WTC11 (cell line): ENCODE results near the gene MACO1. TPM values are rescaled to one million over a fixed set of nuclear protein-coding genes. Genes with fewer than 3 reads are reported as not detected.

Source experiments
- ATAC-seq: fragments of 200-7000 bp; cut with Tn5 transposase; 2 replicates; pipeline ENCODE4 v1.10.0; 2021; ENCODE audit warnings: mild to moderate bottlenecking, moderate library complexity
- CTCF ChIA-PET: fragments of 300-600 bp; sonication (Branson Sonifier 250); formaldehyde crosslinking; loops from one replicate; lab custom pipeline; 2021; ENCODE audit warnings: antibody characterized with exemption; lab: Charles Lee
- POLR2A ChIA-PET: fragments of 350-600 bp; sonication (Branson Sonifier 250); formaldehyde crosslinking; loops from one replicate; lab custom pipeline; 2021; ENCODE audit warnings: antibody characterized with exemption; lab: Charles Lee
- DNase-seq: peaks from one replicate; pipeline ENCODE4 v3.0.0; 2021; ENCODE audit warnings: low spot score
- H3K27ac Mint-ChIP-seq: 2 replicates; pipeline ENCODE4 v1.8.0; 2021; ENCODE audit warnings: mixed read lengths
- H3K27me3 Mint-ChIP-seq: 2 replicates; pipeline ENCODE4 v1.8.0; 2021; ENCODE audit warnings: low read depth, mild to moderate bottlenecking, moderate library complexity, mixed read lengths
- H3K36me3 Mint-ChIP-seq: 2 replicates; pipeline ENCODE4 v1.8.0; 2021; ENCODE audit warnings: mixed read lengths
- H3K4me1 Mint-ChIP-seq: 2 replicates; pipeline ENCODE4 v1.8.0; 2022; ENCODE audit warnings: mixed read lengths
- H3K4me3 Mint-ChIP-seq: 2 replicates; pipeline ENCODE4 v1.8.0; 2021; ENCODE audit warnings: mild to moderate bottlenecking, moderate library complexity, mixed read lengths
- H3K9me3 Mint-ChIP-seq: 2 replicates; pipeline ENCODE4 v1.8.0; 2021; ENCODE audit warnings: mixed read lengths
- AR ChIP-seq: fragments of 250-450 bp; sonication (Bioruptor Pico); IDR thresholded peaks from 2 replicates; pipeline ENCODE4 v1.9.0; 2021; ENCODE audit warnings: mild to moderate bottlenecking
- ATF2 ChIP-seq: sonication (generic); formaldehyde crosslinking; IDR thresholded peaks from 2 replicates; pipeline ENCODE4 v1.8.1; 2022; ENCODE audit warnings: low read depth, missing genetic modification reagents, borderline replicate concordance
- CDX4 ChIP-seq: fragments of 250-450 bp; sonication (Bioruptor Pico); IDR thresholded peaks from 2 replicates; pipeline ENCODE4 v1.9.0; 2021; ENCODE audit warnings: moderate library complexity, mild to moderate bottlenecking, inconsistent platforms, borderline replicate concordance
- CREB1 ChIP-seq: sonication (generic); formaldehyde crosslinking; IDR thresholded peaks from 2 replicates; pipeline ENCODE4 v1.8.0; 2023; ENCODE audit warnings: mild to moderate bottlenecking, missing genetic modification reagents
- CTCF ChIP-seq: fragments of 200-600 bp; IDR thresholded peaks from 2 replicates; pipeline ENCODE4 v1.8.0; 2022; ENCODE audit warnings: antibody characterized with exemption
- EMX1 ChIP-seq: fragments of 250-450 bp; sonication (Bioruptor Pico); IDR thresholded peaks from 2 replicates; pipeline ENCODE4 v1.8.0; 2021; ENCODE audit warnings: mild to moderate bottlenecking
- FOXJ3 ChIP-seq: sonication (generic); formaldehyde crosslinking; IDR thresholded peaks from 2 replicates; pipeline ENCODE4 v1.9.0; 2021; ENCODE audit warnings: missing genetic modification reagents, mild to moderate bottlenecking, borderline replicate concordance
- GABPB1 ChIP-seq: sonication (generic); formaldehyde crosslinking; IDR thresholded peaks from 2 replicates; pipeline ENCODE4 v1.8.1; 2023; ENCODE audit warnings: mild to moderate bottlenecking, missing genetic modification reagents
- GRHL2 ChIP-seq: fragments of 250-450 bp; sonication (Bioruptor Pico); IDR thresholded peaks from 2 replicates; pipeline ENCODE4 v1.8.0; 2022; ENCODE audit warnings: mild to moderate bottlenecking, moderate library complexity; ENCODE audit not compliant: insufficient replicate concordance, severe bottlenecking
- HMGXB4 ChIP-seq: sonication (generic); formaldehyde crosslinking; IDR thresholded peaks from 2 replicates; pipeline ENCODE4 v1.8.1; 2023; ENCODE audit warnings: mild to moderate bottlenecking, moderate library complexity, missing genetic modification reagents
- IRF2 ChIP-seq: sonication (generic); formaldehyde crosslinking; IDR thresholded peaks from 2 replicates; pipeline ENCODE4 v1.8.0; 2022; ENCODE audit warnings: low read depth, missing genetic modification reagents, borderline replicate concordance
- JAZF1 ChIP-seq: fragments of 250-450 bp; sonication (Bioruptor Pico); IDR thresholded peaks from 2 replicates; pipeline ENCODE4 v1.9.0; 2021; ENCODE audit warnings: moderate library complexity, mild to moderate bottlenecking, inconsistent platforms
- MXD4 ChIP-seq: fragments of 250-450 bp; sonication (Bioruptor Pico); IDR thresholded peaks from 2 replicates; pipeline ENCODE4 v1.8.0; 2021; ENCODE audit warnings: mild to moderate bottlenecking, moderate library complexity, borderline replicate concordance
- NR1H2 ChIP-seq: sonication (generic); formaldehyde crosslinking; IDR thresholded peaks from 2 replicates; pipeline ENCODE4 v1.9.0; 2021; ENCODE audit warnings: mild to moderate bottlenecking, moderate library complexity, missing genetic modification reagents
- OVOL2 ChIP-seq: fragments of 250-450 bp; sonication (Bioruptor Pico); IDR thresholded peaks from 2 replicates; pipeline ENCODE4 v1.9.0; 2021; ENCODE audit warnings: mild to moderate bottlenecking, borderline replicate concordance
- RELA ChIP-seq: sonication (generic); formaldehyde crosslinking; IDR thresholded peaks from 2 replicates; pipeline ENCODE4 v1.8.1; 2022; ENCODE audit warnings: missing genetic modification reagents, mild to moderate bottlenecking, borderline replicate concordance
- SMAD3 ChIP-seq: sonication (generic); formaldehyde crosslinking; IDR thresholded peaks from 2 replicates; pipeline ENCODE4 v1.8.0; 2022; ENCODE audit warnings: missing genetic modification reagents, mild to moderate bottlenecking, borderline replicate concordance
- ZNF138 ChIP-seq: sonication (generic); formaldehyde crosslinking; conservative IDR thresholded peaks from 2 replicates; pipeline ENCODE4 v1.8.1; 2022; ENCODE audit warnings: mild to moderate bottlenecking, moderate library complexity, missing genetic modification reagents
- ZNF671 ChIP-seq: fragments of 250-450 bp; sonication (Bioruptor Pico); IDR thresholded peaks from 2 replicates; pipeline ENCODE4 v1.8.0; 2021; ENCODE audit warnings: mild to moderate bottlenecking
- ZSCAN18 ChIP-seq: fragments of 250-450 bp; sonication (Bioruptor Pico); IDR thresholded peaks from 2 replicates; pipeline ENCODE4 v2.1.2; 2022; ENCODE audit warnings: mild to moderate bottlenecking, moderate library complexity
- total RNA-seq: library from RNA; stranded (reverse); gene quantifications from 3 replicates; pipeline ENCODE4 v1.2.3, GENCODE V29; 2021

The MACO1 gene
- total RNA-seq, 1 experiment from 2014 or later, result 9.5 TPM

GRCh38 chr1:25520446-25521061, 89.9 kb downstream of the MACO1 start:
- H3K4me3 Mint-ChIP-seq, result no peak overlapping the region
- ChIA-PET CTCF (interaction anchor here (0.5 to 10.9 kb wide), 23 partner anchors 8 to 396 kb away, joined by 3 to 175 read pairs (median 4); partner anchors contain the start of gene LDLRAP1), POLR2A (interaction anchor here (0.6 kb wide), 1 partner anchor 53 kb away, joined by 3 read pairs; no protein-coding TSS in a partner anchor)
- no peaks in the 10 kb centered on the region for H3K36me3 Mint-ChIP-seq
- H3K9me3 Mint-ChIP-seq, result peaks cover 6% of the 10 kb centered on the region
- peaks cover 23% of the 10 kb centered on the region for H3K4me1 Mint-ChIP-seq
- no peaks in the 10 kb centered on the region; the same call in 1 of the 2 replicates for H3K27me3 Mint-ChIP-seq
- H3K27ac Mint-ChIP-seq, result peak overlapping the region; percentile 76; the same call in 1 of the 2 replicates
- DNase-seq, result peak; percentile 66
- ATAC-seq, result no peak
- TF ChIP-seq CTCF (peak; percentile 65), JAZF1 (CRISPR knock-in tag) (no peak)

- H3K36me3 Mint-ChIP-seq, result no peaks in the 10 kb centered on the region
Observed at GRCh38 chr1:25522031-25522655, 91.4 kb downstream of the MACO1 start.

More at GRCh38 chr1:25522031-25522655, 91.4 kb downstream of the MACO1 start:
- TF ChIP-seq ZNF138 (CRISPR knock-in tag) (no peak), ZSCAN18 (CRISPR knock-in tag) (no peak), ATF2 (no peak), IRF2 (CRISPR knock-in tag) (no peak), NR1H2 (CRISPR knock-in tag) (no peak), GABPB1 (CRISPR knock-in tag) (no peak), AR (CRISPR knock-in tag) (no peak), FOXJ3 (no peak), GRHL2 (no peak), ZNF671 (CRISPR knock-in tag) (no peak), EMX1 (no peak), OVOL2 (CRISPR knock-in tag) (no peak), MXD4 (no peak), SMAD3 (CRISPR knock-in tag) (no peak), RELA (CRISPR knock-in tag) (no peak), CDX4 (CRISPR knock-in tag) (no peak), CREB1 (CRISPR knock-in tag) (no peak), HMGXB4 (CRISPR knock-in tag) (no peak)
- TF ChIP-seq, all 79 proteins: peak for 0
- Mint-ChIP-seq H3K9me3 (peaks cover 7% of the 10 kb centered on the region), H3K27me3 (no peaks in the 10 kb centered on the region; the same call in 1 of the 2 replicates), H3K4me3 (no peak overlapping the region), H3K27ac (no peak overlapping the region), H3K4me1 (peaks cover 23% of the 10 kb centered on the region)
- POLR2A ChIA-PET, result no interaction called here
- DNase-seq, result no peak
- ATAC-seq, result no peak
- CTCF ChIA-PET, result interaction anchor here (0.8 to 10.9 kb wide), 4 partner anchors 18 to 235 kb away, joined by 3 to 175 read pairs (median 6); no protein-coding TSS in a partner anchor
